GM18508 (cell line): ENCODE data around the gene ROR1.

Experiments used
- ATAC-seq: cut with Tn5 transposase; IDR thresholded peaks from one replicate; pipeline ENCODE4 v1.9.1; 2021; ENCODE audit warnings: moderate number of reproducible peaks; ENCODE audit not compliant: insufficient read depth, unreplicated experiment

Gene ROR1

GRCh38 chr1:63773815-63774616, at the start of gene ROR1:
TSS of gene ROR1 (plus strand) at chr1:63774017.
- no peak for ATAC-seq

DNA sequence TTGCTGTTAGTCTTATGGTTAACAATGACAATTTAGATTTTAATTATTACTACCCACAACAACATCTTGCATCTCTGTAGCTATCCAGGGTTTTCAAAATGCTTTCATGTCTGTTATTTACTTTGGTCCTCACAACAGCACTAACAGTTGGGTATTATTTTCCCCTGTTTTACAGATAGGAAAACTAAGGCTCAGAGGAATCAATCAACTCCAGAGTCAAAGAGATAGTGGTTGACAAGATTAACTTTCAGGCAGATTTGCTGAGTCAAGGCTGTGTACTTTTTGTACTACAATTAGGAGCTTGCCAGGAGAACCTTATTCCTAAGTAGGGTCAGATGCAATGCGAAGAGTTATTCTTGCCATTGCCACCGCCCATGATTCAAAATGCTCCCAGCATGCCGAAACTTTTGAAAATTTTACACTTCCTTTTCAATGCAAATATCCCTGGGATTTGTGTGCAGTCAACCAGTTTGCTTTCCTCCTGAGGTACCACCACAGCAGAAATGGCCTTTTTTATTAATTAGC, 49.4 kb upstream of the ROR1 start:
- no peak for ATAC-seq

DNA sequence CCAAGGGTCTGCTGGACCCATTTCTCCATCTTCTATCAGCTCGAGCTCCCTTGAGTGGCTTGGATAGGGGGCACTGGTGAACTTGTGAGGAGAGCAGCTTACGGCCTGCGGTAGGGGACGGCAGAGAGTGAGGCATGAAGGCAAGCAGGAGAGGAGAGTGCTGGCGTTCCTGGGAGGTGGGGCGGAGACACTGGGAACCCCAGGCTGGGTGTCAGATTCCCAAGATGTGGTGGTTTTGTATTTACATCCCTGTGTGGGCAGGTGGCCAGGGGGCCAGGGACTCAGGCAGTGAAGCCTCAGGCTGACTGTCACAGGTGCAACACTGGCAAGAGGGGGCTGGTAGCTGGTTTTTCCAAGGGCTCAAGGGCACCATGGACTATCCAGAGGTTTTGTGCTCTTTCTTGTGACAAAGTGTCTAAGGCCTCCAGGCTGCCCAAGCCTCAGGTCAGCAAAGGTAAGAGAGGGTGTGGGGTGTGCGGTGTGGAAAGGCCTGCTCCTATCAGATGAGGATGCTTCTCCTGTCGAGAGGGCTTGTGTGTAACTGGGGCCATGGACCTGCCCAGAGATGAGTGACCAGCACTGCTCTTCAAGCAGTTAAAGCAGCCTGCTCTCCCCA, 45.1 kb upstream of the ROR1 start:
- ATAC-seq: no peak

DNA sequence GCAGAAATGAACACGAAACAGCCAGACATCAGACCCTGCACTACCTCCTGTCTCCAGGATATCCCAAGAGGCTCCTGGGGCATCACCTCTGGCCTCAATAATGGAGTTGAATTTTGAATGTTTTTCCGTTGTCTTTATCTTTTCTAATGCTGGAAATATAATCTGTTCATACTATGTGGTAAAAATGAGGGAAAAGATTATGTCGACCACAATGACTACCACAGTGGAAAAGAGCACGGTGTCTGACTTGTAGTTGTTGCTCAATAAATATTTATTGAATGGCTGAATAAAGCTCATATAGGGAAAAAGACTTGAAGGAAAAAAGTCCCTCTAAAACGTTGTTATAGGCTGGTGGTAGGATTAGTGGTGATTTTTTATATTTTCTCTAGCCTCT, 44.6 kb upstream of the ROR1 start:
- ATAC-seq: no peak

- no peak for ATAC-seq
Measured at GRCh38 chr1:63730211-63730610, 43.6 kb upstream of the ROR1 start.

- no peak for ATAC-seq
Measured at GRCh38 chr1:63731117-63732043, 42.4 kb upstream of the ROR1 start.

DNA sequence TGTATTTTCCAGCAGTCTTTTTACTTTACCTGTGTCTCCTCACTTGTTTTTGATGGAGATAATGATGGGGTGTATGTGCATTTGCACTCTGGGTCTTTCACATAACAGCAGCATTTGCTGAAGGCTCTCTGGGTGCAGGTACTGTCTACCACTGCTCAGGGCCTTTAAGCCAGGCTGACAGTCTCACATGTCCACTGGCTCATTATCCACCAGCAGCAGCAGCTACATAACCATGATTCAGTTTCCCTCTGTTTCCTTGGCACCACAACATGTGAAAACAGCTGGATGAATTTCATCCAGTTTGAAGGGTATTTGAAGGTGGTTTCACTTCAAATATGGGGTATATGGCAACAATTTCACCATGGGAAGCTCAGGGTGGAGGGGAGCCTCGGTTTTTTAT, 41.2 kb upstream of the ROR1 start:
- no peak for ATAC-seq

GRCh38 chr1:63738772-63739171, 35.0 kb upstream of the ROR1 start:
- no peak for ATAC-seq

GRCh38 chr1:63739452-63739851, 34.4 kb upstream of the ROR1 start:
- no peak for ATAC-seq

DNA sequence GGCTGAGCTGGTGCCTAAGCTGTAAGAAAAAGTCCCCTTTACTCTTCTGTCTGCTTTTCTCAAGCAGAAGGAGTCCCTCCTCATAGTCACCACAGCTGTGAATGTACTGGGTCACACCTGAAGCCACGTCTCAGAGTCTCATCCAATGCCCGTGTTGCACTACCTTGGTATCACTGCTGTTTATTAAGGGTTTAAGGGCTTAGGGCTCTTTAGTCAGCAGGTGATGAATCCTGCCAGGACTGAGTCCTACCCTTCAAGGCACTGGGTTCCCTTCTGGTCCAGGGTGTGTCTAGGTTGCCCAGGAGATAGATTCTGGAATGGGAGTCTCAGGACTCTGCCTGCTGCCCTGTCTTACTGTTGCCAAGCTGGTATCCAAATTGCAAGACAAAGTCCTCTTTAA, 33.4 kb upstream of the ROR1 start:
- no peak for ATAC-seq

DNA sequence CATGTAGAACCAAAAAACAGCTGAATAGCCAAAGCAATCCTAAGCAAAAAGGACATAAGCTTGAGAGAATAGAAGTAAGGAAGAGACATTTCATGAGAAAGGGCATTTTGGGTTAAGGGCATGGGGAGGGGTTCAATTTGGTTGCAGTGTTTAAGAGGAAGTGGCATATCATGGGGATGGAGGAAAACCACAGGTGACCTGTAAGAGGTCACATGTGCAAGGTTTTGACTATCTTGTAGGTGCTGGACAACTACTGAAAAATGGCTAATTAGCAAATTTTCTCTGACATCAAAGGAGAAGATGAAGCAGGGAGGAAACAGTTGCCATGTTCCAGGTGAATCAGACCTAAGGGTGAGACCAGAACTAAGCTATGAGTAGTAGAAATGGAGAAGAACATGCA, 31.3 kb upstream of the ROR1 start:
- ATAC-seq: no peak

GRCh38 chr1:63743781-63744180, 30.0 kb upstream of the ROR1 start:
- no peak for ATAC-seq

- no peak for ATAC-seq
Measured at GRCh38 chr1:63746129-63746864, 27.5 kb upstream of the ROR1 start.

- no peak for ATAC-seq
Measured at GRCh38 chr1:63747445-63747844, 26.4 kb upstream of the ROR1 start.

DNA sequence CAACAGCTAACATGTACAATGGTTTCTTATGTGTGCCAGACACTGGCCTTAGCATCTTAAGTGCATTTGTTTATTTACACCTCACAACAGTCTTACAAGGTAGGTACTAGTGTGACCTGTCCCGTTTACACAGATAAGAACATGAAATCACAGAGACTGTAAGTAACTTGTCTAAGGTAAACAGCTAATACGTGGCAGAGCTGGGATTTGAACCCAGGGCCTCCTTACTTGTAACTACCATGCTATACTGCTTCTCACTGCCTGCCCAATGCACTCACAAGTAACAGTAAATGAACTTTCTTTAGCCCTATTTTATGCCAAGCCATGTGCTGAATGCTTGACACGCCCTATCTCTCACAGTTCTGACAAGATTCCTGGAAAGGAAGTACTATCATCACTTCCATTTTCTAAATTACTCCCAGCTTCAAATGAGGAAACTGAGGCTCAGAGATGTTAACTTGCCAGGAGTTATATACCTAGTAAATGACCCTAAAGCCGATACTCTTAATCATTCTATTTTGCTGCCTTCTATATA, 25.7 kb upstream of the ROR1 start:
- ATAC-seq: no peak

- no peak for ATAC-seq
Measured at GRCh38 chr1:63748641-63749040, 25.2 kb upstream of the ROR1 start.

DNA sequence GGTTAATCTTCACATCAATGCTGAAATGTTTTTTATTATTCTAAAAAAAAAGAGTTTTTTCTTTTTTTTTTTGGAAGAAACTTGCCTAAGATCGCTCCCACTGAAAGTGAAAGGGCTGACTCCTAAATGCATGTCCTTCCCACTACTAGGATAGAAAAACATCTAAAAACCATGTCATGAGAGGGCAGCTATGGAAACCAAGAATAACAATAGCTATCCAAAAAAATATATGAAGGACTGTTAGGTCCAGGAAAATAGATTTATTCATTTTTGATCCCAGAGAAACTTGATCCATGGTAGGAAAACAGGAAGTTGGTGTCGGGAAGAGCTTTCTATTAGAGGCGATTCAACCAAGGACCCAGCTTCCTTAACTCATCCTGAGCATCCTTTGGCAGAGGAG, 23.1 kb upstream of the ROR1 start:
- ATAC-seq: no peak

DNA sequence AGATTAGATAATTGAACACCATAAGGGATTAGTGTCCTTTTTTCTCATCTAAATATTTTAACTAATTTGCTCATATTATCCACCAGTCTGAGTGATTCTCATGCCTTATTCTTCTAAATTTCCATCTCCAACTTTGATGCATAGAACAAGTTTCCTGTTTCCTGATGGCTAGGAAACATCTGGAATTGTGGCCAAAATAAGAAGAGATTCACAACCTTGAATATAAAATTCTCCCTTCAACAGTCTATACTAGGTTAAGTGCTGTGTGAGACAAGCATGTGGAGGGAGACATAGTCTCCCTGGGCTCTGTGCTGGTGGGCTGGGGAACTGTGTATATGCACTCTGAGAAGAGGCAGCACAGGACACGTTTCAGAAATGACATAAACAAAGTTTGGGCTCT, 21.6 kb upstream of the ROR1 start:
- ATAC-seq: no peak

GRCh38 chr1:63753591-63753990, 20.2 kb upstream of the ROR1 start:
- no peak for ATAC-seq

- no peak for ATAC-seq
Measured at GRCh38 chr1:63756839-63757238, 17.0 kb upstream of the ROR1 start.
